Esophagus muscularis mucosa (tissue), 3 donors: ENCODE data around the gene ACACB.

Experiments used
- POLR2A ChIP-seq: fragments of 450-650 bp; IDR thresholded peaks from one replicate; pipeline ENCODE4 v1.6.1; 2017; ENCODE audit warnings: antibody characterized with exemption, moderate library complexity, mild to moderate bottlenecking, low read depth
- POLR2AphosphoS5 ChIP-seq, 2 donors: sonication (generic); formaldehyde crosslinking; IDR thresholded peaks; one replicate each; pipeline ENCODE4 v1.6.1; 2017; ENCODE audit warnings: antibody characterized with exemption in 2 of 2
- TF ChIP-seq, protein P1 (sequence below), 3 experiments: fragments of 200-600 bp in 2 of 3; fragments of 450-650 bp in 1 of 3; sonication (generic) in 2 of 3; IDR thresholded peaks; one replicate each; pipeline ENCODE4 v1.5.1; 2017 to 2019; ENCODE audit warnings: antibody characterized with exemption in 3 of 3, mild to moderate bottlenecking in 2 of 3, moderate library complexity in 1 of 3

DNA sequence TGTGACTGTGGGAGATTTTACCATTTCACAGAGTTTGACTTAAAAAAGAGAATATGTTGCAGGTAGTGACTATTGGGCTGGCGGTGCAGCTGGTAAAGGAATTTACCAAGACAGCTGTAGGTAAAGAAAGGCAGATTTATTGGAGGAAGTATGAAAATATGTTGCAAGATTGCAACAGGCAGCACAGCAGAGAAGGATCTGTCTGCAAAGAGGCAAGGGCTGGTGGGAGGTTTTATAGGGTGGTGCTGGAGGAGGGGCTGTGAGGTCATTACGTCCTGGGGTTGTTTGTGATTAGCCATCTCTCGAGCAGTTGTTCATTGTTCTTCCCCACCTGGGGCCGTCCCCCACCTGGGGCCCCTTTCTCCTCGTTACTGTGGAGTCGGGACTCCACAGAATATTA lies 62.1 kb downstream of the ACACB start:
- TF ChIP-seq, protein P1, sequence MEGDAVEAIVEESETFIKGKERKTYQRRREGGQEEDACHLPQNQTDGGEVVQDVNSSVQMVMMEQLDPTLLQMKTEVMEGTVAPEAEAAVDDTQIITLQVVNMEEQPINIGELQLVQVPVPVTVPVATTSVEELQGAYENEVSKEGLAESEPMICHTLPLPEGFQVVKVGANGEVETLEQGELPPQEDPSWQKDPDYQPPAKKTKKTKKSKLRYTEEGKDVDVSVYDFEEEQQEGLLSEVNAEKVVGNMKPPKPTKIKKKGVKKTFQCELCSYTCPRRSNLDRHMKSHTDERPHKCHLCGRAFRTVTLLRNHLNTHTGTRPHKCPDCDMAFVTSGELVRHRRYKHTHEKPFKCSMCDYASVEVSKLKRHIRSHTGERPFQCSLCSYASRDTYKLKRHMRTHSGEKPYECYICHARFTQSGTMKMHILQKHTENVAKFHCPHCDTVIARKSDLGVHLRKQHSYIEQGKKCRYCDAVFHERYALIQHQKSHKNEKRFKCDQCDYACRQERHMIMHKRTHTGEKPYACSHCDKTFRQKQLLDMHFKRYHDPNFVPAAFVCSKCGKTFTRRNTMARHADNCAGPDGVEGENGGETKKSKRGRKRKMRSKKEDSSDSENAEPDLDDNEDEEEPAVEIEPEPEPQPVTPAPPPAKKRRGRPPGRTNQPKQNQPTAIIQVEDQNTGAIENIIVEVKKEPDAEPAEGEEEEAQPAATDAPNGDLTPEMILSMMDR (IDR thresholded peaks at IDR 0.05) = no peak
- TF ChIP-seq POLR2A (no peak), POLR2AphosphoS5 (IDR thresholded peaks at IDR 0.05) (no peak)
